Measurements from ENCODE around the gene SGK2. TPM values are rescaled to one million over a fixed set of nuclear protein-coding genes. Genes with fewer than 3 reads are reported as not detected.

SGK2 gene
- total RNA-seq, 1 experiment from 2014 or later: 0.90 TPM

Other genes starting within 250 kb of the SGK2 start
- gene SRSF6, start 101.1 kb upstream of the SGK2 start, total RNA-seq (2021; ENCODE audit: unreplicated experiment): 159 TPM
- gene L3MBTL1, start 51.3 kb upstream of the SGK2 start, total RNA-seq (2021; ENCODE audit: unreplicated experiment): 24.9 TPM
- 29.2 TPM for gene IFT52, start 31.9 kb downstream of the SGK2 start, total RNA-seq (2021; ENCODE audit: unreplicated experiment)
- gene MYBL2, start 108.1 kb downstream of the SGK2 start, total RNA-seq (2021; ENCODE audit: unreplicated experiment): 138 TPM
- not detected for gene GTSF1L, start 168.0 kb downstream of the SGK2 start, total RNA-seq (2021; ENCODE audit: unreplicated experiment)